HG03571 (cell line): ENCODE data around the gene MRPL23.

ENCODE experiments used
- ATAC-seq: cut with Tn5 transposase; IDR thresholded peaks from one replicate; pipeline ENCODE4 v1.9.1; 2021; ENCODE audit not compliant: unreplicated experiment

MRPL23 gene

GRCh38 chr11:1920909-1921573 lies 26.1 kb upstream of the MRPL23 start:
- no peak for ATAC-seq

- no peak for ATAC-seq
These were observed 25.5 kb upstream of the MRPL23 start for GRCh38 chr11:1921574-1922141.

GRCh38 chr11:1922481-1923081 lies 24.6 kb upstream of the MRPL23 start:
- no peak for ATAC-seq

GRCh38 chr11:1923201-1923956 lies 23.8 kb upstream of the MRPL23 start:
- no peak for ATAC-seq

- ATAC-seq, result no peak
These were observed 23.0 kb upstream of the MRPL23 start for GRCh38 chr11:1924181-1924580.

GRCh38 chr11:1924646-1925372 lies 22.3 kb upstream of the MRPL23 start:
- ATAC-seq, result no peak

GRCh38 chr11:1925373-1926155 lies 21.6 kb upstream of the MRPL23 start:
- no peak for ATAC-seq

GRCh38 chr11:1926156-1927025 lies 20.7 kb upstream of the MRPL23 start:
- ATAC-seq, result no peak

- no peak for ATAC-seq
These were observed 19.9 kb upstream of the MRPL23 start for GRCh38 chr11:1927026-1927847.

- ATAC-seq, result no peak
These were observed 19.2 kb upstream of the MRPL23 start for GRCh38 chr11:1927848-1928469.

GRCh38 chr11:1928470-1928890 lies 18.7 kb upstream of the MRPL23 start:
- ATAC-seq, result no peak

GRCh38 chr11:1928891-1929541 lies 18.1 kb upstream of the MRPL23 start:
- ATAC-seq, result no peak

GRCh38 chr11:1929621-1930461 lies 17.3 kb upstream of the MRPL23 start:
- no peak for ATAC-seq

GRCh38 chr11:1930462-1930830 lies 16.7 kb upstream of the MRPL23 start:
- no peak for ATAC-seq

GRCh38 chr11:1931341-1932104 lies 15.6 kb upstream of the MRPL23 start:
- no peak for ATAC-seq

GRCh38 chr11:1932105-1932480 lies 15.0 kb upstream of the MRPL23 start:
- ATAC-seq, result no peak
